GM19328 (cell line): ENCODE measurements around the gene PDZD2.

Source experiments
- ATAC-seq: cut with Tn5 transposase; IDR thresholded peaks from one replicate; pipeline ENCODE4 v1.9.1; 2021; ENCODE audit warnings: mild to moderate bottlenecking, moderate library complexity; ENCODE audit not compliant: unreplicated experiment

Gene PDZD2

GRCh38 chr5:31811210-31811609 is 172.3 kb downstream of the PDZD2 start:
- no peak for ATAC-seq

- ATAC-seq, result no peak
These were observed 176.4 kb downstream of the PDZD2 start for GRCh38 chr5:31815376-31815775.

GRCh38 chr5:31819926-31820516 is 181.1 kb downstream of the PDZD2 start:
- no peak for ATAC-seq

- no peak for ATAC-seq
These were observed 184.5 kb downstream of the PDZD2 start for GRCh38 chr5:31823472-31823871.

GRCh38 chr5:31824869-31825517 is 186.1 kb downstream of the PDZD2 start:
- ATAC-seq, result no peak

GRCh38 chr5:31825518-31826068 is 186.7 kb downstream of the PDZD2 start:
- no peak for ATAC-seq

- ATAC-seq, result no peak
These were observed 188.9 kb downstream of the PDZD2 start for GRCh38 chr5:31827867-31828266.

- no peak for ATAC-seq
These were observed 194.0 kb downstream of the PDZD2 start for GRCh38 chr5:31832966-31833365.

- no peak for ATAC-seq
These were observed 194.8 kb downstream of the PDZD2 start for GRCh38 chr5:31833710-31834109.

GRCh38 chr5:31844622-31845345 is 205.9 kb downstream of the PDZD2 start:
- no peak for ATAC-seq

GRCh38 chr5:31845361-31845760 is 206.4 kb downstream of the PDZD2 start:
- no peak for ATAC-seq

GRCh38 chr5:31846934-31847333 is 208.0 kb downstream of the PDZD2 start:
- no peak for ATAC-seq

GRCh38 chr5:31847354-31847753 is 208.4 kb downstream of the PDZD2 start:
- no peak for ATAC-seq

GRCh38 chr5:31850981-31851689 is 212.2 kb downstream of the PDZD2 start:
- ATAC-seq, result no peak

- ATAC-seq, result no peak
These were observed 214.6 kb downstream of the PDZD2 start for GRCh38 chr5:31853398-31854135.

- ATAC-seq, result no peak
These were observed 215.5 kb downstream of the PDZD2 start for GRCh38 chr5:31854181-31855133.

GRCh38 chr5:31855134-31856040 is 216.5 kb downstream of the PDZD2 start:
- ATAC-seq, result no peak

GRCh38 chr5:31859096-31859495 is 220.2 kb downstream of the PDZD2 start:
- ATAC-seq, result no peak
